HG03060 (cell line): ENCODE data around the gene DNMT3B.
"Not testable (repeated sequence)": the region's sequence is repeated elsewhere in the genome, so short reads cannot be mapped to it uniquely, and the experiment has no call there.

ENCODE experiments used
- ATAC-seq: cut with Tn5 transposase; IDR thresholded peaks from one replicate; pipeline ENCODE4 v1.9.1; 2021; ENCODE audit warnings: low read depth, moderate number of reproducible peaks; ENCODE audit not compliant: unreplicated experiment

The DNMT3B gene

DNA sequence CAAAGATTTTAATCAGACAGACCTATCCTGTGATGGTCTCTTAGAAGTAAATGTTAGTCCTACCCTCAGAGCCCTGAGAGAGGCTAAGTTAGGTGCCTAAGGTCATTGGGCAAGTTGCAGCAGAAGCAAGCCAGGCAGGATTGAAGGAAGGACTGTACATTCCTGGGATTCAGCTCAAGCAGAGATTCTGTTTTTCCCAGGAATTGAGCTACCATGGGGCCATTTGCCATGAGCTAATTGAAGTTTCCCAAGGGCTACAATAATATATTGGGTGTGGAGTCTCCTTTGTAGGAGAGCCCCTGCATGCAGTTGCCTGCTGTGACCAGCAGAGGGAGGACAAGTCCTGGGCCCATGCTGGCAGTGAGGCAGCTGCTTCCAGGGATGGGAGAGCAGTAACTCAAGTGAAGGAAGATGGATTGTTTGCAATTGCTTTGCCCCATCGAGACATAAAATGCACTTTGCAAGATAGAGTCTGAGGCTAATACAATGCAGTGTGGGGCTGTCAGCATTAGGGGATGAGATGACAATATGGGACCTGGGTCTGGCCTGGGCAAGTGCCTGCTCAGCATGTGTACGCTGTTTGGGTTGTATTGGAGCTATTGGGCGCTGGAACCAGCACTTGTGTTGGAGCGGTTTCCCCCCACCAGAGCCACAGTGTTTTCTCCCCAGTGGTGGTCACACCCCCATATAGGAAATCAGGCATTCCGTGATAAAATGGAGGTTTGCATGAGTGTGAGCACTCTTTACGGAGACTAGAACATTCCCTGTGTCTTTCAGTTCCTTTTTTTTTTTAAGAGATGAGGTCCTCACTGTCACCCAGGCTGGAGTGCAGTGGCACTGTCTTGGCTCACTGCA, 27.9 kb downstream of the DNMT3B start:
- ATAC-seq, result no peak

- ATAC-seq, result no peak
Observed at GRCh38 chr20:32790751-32791057, 28.5 kb downstream of the DNMT3B start.

- ATAC-seq, result no peak
Observed at GRCh38 chr20:32792316-32792715, 30.1 kb downstream of the DNMT3B start.

- ATAC-seq, result no peak
Observed at GRCh38 chr20:32792731-32793458, 30.7 kb downstream of the DNMT3B start.

DNA sequence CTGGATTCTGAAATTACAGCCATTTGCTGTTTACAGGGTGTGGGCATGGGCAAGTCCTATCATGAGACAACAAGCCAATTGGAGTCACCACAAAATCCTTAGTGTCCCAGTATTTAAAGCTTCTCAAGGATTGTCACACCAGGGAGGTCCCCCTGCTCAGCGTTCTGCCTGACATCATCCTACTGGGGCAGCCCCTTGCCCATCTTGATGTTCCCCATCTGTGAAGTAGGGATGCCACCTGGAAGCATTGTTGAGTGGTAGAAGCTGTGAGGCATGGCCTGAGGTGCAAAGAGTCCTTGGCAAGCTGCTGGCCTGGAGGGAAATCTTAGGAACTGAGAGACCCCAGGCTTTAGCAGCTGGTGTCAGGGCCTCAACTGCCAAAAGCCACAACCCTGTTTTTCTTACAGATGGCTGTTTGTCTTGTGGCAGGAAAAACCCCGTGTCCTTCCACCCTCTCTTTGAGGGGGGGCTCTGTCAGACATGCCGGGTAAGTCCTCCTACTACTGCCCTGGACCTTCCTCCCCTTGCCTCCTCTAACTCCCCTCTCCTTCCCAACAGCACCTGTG, 34.3 kb downstream of the DNMT3B start:
- no peak for ATAC-seq

- ATAC-seq, result no peak
Observed at GRCh38 chr20:32796981-32797451, 34.8 kb downstream of the DNMT3B start.

DNA sequence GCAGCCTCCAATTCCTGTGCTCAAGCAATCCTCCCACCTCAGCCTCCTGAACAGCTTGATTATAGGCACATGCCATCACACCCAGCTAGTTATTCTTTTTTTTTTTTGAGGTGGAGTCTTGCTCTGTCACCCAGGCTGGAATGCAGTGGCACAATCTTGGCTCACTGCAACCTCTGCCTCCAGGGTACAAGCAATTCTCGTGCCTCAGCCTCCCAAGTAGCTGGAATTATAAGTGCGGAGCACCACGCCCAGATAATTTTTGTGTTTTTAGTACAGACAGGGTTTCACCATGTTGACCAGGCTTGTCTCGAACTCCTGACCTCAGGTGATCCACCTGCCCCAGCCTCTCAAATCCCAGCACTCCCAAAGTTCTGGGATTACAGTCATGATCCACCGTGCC, 35.4 kb downstream of the DNMT3B start:
- ATAC-seq, result not testable (repeated sequence)

- no peak for ATAC-seq
Observed at GRCh38 chr20:32798046-32798981, 36.1 kb downstream of the DNMT3B start.

- no peak for ATAC-seq
Observed at GRCh38 chr20:32803092-32803491, 40.9 kb downstream of the DNMT3B start.

DNA sequence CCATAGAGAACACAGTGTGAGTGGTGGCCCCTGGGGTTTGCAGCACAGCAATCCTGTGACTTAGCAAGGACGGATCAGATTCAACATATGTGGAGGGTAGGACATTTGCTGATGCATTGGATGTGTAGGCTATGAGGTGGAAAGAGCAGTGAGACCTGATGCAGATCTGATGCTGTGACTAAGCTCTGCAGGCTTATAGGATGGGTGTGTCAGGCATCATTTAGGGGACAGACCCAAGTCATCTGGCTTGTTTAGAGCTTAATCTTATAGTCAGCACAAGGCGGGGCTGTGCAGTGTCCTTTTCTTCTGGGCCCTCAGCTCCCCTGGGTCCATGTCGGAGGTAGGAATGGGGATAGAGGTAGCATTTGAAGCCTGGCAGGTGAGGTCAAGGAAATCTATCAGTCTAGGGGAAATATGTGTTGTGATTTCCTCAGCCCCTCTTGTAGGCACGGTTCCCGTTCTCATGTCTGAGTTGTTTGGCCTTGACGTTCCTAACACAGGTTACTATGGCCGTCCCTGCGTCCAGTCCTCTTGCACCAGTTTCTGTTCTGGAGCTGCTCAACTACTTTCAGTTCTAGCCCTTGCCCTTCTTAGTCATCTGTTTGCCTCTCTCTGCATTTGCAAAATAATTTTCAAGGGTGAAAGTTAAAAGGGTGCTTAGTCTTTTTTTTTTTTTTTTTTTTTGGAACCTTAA, 42.0 kb downstream of the DNMT3B start:
- no peak for ATAC-seq

DNA sequence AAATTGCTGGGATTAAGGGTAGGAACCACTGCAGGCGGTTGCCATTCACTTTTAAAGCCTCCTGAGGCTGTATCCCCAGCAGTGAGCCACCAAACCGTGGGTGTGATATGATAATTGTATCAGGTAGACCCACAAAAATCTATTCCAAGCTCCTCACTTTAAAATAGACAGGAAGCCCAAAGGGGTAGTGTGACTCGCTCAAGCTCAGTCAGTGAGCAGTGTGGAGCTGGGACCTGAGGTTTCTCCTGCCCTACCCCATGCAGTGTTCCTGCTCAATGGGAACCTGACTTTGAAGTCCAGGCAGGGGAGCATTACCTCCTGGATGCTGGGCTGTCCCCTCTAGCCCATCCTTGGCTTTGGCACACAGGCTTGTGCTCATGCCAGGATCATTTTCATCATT, 42.6 kb downstream of the DNMT3B start:
- no peak for ATAC-seq

- no peak for ATAC-seq
Observed at GRCh38 chr20:32805721-32806120, 43.5 kb downstream of the DNMT3B start.

DNA sequence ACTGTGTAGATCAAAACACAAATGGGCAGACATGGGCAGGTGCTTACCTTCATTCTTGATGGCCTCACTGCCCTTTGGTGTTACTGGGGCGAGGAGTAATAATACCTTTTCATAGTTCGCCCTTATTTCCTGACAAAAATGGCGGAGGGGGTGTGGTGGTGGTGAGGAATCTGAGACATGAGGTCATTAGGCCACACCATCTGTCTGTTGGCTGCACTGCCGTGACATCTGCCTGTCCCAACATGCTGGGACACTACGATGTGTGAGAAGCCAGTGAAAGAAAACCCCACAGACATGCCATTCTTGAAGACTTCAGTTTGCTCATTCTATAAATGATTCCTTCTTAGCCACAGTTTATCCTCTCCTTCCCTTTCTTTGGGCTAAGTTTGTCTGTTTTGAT, 44.2 kb downstream of the DNMT3B start:
- no peak for ATAC-seq

- ATAC-seq, result no peak
Observed at GRCh38 chr20:32807706-32808105, 45.5 kb downstream of the DNMT3B start.

- ATAC-seq, result no peak
Observed at GRCh38 chr20:32808438-32808837, 46.3 kb downstream of the DNMT3B start.

DNA sequence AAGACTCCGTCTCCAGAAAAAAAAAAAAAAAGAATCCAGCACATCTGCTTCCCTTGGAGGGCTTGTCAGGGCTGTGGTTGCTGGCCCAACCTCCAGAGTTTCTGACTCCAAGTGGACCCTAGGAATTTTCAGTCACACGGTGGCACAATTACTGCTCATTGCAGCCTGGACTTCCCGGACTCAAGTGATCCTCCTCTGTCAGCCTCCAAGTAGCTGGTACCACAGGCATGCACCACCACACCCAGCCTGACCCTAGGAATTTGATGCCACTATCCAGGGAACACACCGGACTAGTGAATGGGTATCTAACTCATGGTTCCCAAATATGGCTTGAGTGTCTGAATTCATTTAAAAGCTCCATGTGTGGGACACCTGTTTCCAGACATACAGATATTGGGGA, 47.7 kb downstream of the DNMT3B start:
- ATAC-seq, result no peak

DNA sequence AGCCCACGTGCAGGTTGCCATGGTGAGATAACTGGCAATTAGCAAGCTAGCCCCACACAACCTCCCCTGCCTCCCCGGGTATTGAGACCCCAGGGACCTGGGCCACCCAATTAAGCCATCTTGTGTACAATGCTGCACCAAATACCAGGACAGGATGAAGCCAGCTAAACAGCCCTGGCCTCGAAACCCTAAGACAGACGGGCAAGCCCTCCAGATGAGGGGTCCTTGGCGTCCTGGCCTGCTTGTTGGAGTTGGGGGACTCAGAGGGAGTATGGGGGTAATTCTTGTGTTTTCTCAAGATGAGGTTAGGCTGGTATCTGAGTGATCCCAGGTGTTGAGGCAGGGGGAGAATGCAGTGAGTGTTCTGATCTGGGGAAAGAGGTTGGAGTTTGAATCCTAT, 48.8 kb downstream of the DNMT3B start:
- no peak for ATAC-seq

GRCh38 chr20:32811886-32812285, 49.7 kb downstream of the DNMT3B start:
- ATAC-seq, result no peak

GRCh38 chr20:32819992-32820697, 58.0 kb downstream of the DNMT3B start:
- no peak for ATAC-seq
